HTR-8/SVneo (cell line): ENCODE measurements around the gene WWC2.
"Not testable (repeated sequence)": the region's sequence is repeated elsewhere in the genome, so short reads cannot be mapped to it uniquely, and the experiment has no call there.

Experiments used
- DNase-seq: peaks from one replicate; pipeline ENCODE4 v3.0.0; 2011; ENCODE audit warnings: low spot score, mixed read lengths; ENCODE audit not compliant: insufficient read length
- FAIRE-seq: peaks from 2 replicates; lab custom pipeline; 2011; peaks lifted over from hg19 to GRCh38; lab: Jason Lieb, UNC

The WWC2 gene

DNA sequence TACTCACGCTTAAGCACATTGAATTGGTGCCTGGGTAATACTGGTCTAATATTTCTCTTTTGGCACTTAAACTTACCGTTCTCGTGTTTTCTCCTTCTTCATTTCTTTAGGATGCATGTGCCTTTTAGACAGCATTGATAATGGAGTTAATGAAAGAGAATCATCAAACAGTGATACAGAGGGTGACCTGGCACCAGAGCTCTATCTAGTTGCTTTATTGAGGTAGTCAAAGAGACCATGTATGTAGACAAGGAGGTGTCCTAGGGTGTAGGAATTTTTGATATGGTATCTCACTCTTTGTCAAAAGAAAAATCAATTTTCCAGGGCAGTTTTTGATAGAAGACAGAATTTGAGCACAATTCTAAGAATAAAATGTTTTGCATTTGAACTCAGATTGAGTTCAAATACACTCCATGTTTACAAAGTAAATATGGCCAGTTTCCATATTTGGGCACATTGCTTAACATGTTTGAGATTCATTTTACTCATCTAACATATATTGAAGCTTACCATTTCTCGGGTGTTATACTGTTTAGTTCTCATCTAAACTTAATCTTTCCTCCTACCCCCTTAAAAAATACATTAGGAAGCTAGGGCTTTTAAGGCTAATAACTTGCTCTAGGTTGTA, 92.0 kb downstream of the WWC2 start:
- DNase-seq (no peak), FAIRE-seq (no peak)

DNA sequence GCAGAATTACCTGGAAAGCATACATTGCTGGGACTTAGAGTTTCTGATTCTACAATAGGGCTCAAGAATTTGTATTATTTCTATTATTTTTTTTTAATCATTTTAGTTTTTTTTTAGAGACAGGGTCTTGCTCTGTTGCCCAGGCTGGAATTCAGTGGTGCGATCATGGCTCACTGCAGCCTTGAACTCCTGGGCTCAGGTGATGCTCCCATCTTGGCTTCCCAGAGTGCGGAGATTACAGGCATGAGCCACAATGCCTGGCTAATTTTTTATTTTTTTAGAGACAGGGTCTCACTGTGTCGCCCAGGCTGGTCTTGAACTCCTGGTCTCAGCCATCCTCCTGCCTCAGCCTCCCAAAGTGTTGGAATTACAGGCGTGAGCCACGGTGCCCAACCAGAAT, 92.6 kb downstream of the WWC2 start:
- DNase-seq (no peak), FAIRE-seq (no peak)

DNA sequence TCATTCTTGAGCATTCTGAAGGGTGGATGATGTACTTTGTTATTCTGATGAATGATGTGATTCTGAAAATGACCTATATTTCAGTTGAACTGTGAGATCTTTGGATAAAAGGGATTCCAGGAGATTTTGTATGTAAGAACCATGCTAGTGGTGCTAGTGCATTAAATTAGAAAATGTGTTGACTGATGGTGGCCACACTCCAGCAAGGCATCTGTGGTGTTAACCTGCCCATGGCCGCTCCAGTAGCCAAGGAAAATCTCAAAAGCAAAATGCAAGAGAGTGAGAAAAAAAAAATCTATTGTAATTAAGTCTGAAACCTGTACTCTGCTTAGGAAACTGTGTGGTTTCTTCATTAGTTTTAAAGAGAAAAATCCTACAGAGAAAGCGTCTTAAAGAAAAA, 93.5 kb downstream of the WWC2 start:
- FAIRE-seq (no peak), DNase-seq (no peak)

DNA sequence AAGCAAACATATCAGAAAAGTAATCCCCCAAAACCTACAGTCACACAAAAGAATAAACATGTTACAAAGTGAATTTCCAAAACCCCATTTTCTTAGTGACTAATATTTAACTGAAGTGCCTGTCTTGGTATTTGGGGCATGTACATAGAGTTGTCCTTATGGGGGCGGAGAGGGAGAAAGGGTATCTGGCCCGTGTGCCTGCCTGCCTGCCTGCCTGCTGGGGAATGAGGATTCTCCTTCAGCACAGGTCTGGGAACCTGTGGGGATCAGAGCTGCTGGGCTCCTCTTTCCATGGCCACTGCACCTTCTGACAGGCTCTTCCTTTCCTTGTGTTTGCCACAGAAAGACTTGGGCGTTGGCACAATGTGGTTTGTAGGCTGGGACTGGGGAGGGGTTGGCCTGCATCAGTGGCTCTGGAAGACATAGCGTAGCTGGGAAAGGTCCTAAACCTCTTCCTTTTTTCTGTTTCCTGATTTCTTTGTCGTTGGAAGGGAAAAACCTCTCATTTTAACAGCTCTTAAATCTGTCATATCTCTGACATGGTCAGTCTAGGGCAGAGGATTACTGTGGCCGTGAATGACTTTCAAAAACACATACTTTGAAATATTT, 94.8 kb downstream of the WWC2 start:
- FAIRE-seq, result peak; percentile 76
- not testable (repeated sequence) for DNase-seq

DNA sequence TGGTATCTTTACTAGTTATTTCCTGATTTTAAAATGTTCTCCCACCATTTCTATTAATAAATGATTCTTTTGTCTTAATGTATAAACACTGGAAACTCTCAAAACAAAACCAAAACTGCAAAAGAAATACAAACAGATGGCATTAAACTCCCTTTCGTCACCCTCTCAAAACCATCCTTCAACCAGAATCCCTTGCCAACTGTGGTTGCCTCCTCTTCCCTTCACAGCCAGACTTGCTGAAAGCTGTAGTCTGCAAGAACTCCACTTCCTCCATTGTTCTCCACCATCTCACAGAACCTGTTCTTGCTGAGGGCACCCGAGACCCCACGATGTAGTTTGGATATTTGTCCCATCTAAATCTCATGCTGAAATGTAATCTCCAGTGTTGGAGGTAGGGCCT, 96.5 kb downstream of the WWC2 start:
- no peak for DNase-seq
- FAIRE-seq, result peak; percentile 85

DNA sequence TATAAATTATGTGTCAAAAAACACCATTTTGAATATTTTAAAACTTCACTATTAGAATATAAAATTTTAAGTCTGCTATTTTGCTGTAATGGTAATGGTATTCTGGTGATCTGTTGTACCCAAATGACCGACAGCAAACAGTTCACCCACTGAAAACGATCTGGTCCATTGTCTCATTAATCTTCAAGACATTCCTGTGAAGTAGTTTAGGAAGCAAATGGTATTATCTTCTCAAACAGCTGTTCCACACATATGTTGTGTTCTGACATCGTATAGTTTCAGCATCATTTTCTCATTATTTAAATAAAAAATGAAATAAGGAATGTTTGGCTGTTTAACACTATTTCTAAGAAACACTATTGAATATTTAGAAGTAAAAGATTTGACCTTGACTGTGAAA, 98.1 kb downstream of the WWC2 start:
- FAIRE-seq (no peak), DNase-seq (no peak)

DNA sequence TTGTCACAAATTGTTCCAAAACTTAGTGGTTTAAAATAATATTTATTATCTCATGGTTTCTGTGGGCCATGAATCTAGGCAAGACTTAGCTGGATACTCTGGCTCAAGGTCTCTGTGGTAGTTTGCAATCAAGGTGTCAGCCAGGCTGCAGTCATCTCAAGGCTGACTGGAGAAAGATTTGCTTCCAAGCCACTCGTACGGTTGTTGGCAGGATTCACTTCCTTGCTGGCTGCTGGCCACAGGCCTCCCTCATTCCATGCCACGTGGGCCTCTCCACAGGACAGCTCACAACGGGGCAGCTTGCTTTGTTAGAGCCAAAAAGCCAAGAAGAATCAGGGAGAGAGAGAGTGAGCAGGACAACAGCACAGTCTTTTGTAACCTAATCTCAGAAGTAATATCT, 101.4 kb downstream of the WWC2 start:
- DNase-seq, result no peak
- FAIRE-seq, result peak; percentile 69

DNA sequence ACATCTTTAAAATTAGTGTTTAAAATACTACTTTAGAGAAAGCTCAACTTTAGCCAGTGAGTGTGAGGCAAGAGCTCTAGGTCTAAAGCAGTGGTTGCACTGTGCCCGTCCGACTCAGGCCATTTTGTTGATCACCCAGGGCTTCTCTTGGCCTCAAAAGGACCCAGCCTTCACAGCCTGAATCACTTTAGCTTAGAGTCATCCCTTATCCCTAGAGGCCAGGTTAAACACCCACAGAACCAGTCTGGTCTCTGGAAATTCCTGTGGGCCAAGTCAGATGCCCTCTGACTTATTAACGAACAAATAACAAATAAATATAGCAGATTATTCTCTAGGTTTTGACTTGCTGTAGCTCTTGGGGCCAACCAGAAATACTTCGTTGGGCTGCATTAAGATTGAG, 102.3 kb downstream of the WWC2 start:
- FAIRE-seq (no peak), DNase-seq (no peak)

DNA sequence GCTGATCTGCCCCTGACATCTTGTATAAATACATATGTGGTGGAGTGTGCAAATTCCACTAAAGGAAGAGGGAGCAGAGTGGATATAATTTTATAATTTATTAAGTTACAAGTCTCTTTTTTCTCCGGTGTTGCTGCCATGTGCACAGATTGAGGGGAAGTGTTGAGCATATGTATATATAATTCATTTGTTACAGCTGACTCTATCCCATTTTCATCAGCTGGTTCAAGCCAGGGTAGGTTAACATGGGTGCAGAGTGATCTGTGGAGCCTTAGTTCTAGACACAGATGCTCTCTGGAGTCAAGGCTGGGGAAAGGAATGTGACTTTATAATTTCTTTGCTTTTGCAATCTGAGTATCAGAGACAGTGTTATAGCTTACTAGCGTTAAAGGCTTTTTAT, 103.5 kb downstream of the WWC2 start:
- FAIRE-seq (no peak), DNase-seq (no peak)

DNA sequence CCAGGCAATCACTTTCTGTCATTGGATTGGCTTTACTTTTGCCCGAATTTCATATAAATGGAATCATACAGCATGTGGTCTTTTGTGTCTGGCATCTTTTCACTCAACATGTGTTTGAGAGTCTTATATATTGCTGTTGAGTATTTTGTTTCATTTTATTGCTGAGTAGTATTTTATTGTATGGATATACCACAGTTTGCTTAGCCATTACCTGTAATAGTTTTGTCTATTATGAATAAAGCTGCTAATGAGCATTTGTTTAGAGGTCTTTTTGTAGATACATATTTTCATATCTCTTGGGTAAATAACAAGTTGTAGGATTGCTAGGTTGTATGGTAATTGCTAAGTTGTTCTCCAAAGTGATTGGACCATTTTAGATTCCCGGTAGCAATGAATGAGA, 105.7 kb downstream of the WWC2 start:
- DNase-seq, result no peak
- no peak for FAIRE-seq

DNA sequence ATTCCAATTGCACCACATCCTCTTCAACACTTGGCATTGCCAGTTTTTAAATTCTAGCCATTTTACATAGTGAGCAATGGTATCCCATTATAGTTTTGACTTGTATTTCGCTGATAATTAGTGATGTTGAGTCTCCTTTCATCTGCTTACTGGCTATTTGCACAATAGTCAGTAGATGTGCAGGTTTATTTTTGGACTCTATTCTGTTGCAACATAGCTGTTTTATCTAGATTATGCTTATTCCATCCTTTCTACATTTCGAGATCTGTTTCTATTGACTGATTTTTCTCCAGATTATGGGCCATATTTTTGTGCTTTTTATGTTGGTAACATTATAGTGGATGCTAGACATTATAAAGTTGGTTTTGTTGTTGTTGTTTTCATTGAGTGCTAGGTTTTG, 106.1 kb downstream of the WWC2 start:
- DNase-seq, result no peak
- no peak for FAIRE-seq

DNA sequence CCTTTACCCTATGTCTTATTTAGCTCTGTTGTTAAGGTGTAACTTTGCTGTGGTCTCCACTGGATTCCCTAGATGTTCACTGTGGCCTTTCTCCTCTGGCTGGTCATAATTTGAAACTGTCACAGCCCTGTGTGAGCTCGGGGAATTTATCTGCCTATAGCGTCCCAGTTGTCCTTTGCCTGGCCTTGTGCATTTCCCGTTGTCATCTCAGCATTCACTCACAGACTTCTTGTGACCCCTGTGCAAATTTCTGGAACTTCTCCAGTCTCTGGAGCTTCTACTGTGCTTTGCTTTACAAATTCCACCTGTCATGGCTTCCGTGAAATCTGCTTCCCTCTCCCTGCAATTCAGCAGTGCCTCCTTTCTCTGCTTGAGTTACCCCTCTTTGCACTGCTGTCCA, 106.7 kb downstream of the WWC2 start:
- no peak for DNase-seq
- FAIRE-seq, result peak; percentile 73

DNA sequence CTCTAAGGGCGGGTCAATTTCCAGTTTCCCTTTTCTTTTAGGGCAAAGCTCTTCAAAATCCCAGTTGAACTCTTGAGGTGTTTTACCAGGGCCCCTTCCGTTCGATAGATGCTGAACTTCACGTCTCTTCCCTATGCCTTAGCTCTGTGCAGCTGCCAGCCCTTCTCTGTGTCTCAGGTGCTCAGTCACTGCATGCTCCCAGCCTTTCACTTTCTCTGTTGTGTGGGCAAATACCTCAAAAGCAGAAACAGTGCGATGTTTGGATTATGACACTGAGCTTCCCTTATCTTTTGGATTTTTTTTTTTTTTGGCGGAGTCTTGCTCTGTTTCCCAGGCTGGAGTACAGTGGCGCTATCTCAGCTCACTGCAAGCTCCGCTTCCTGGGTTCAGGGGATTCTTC, 112.5 kb downstream of the WWC2 start:
- DNase-seq, result no peak
- FAIRE-seq, result no peak

DNA sequence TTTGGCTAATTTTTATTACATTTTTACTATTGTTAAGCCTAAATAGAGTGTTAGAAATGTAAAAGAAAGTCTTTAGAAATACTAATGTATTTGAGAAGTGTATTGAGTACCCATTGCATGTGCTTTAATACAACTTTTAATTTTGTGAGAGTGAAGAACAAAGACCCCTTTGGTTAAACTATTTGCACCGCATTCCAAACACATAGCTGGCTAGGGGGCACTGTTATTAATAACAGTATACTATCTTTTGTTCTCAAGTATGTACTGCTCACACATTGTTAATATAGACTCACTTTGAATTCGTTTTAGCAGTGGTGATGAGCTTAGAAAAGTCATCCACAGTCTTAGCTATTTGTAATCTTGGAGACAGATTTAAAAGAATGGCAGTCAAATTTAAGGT, 114.9 kb downstream of the WWC2 start:
- FAIRE-seq (no peak), DNase-seq (no peak)

DNA sequence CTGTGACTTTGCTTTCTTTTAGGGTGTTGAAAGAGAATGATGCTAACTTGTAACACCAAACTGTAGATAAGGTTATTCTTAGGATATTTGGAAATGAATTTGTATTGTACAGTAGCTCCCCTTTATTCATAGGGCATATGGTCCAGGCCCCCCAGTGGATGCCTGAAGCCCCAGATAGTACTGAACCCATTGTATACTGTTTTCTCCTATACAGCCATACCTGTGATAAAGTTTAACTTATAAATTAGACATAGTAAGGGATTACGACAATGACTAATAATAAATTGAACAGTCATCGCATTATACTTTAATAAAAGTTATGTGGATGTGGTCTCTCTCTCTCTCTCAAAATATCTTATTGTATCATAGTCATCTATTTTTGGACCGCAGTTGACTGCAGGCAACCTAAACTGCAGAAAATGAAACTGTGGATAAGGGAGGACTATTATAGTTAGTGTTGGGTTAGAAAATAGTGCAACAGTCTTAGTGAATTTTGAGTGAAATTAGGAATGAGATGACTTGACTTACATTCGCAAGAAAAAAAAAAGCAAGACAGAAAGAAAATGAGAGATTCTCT, 115.9 kb downstream of the WWC2 start:
- DNase-seq (no peak), FAIRE-seq (no peak)

DNA sequence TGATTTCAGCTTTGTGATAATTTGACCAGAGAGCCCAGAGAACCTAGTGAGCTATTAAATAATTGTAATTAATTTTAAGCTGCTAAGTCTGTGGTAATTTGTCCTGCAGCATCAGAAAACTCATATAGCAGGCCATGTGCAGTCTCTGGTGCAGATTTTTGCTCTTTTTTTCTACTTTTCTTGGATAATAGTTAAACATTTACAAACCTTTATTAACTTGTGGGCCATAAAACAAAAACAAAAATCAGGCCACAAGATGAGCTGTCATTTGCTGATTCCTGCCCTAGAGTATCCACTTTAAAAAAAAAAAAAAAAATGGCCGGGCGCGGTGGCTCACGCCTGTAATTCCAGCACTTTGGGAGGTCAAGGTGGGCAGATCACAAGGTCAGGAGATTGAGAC, 121.2 kb downstream of the WWC2 start:
- DNase-seq (no peak), FAIRE-seq (no peak)

DNA sequence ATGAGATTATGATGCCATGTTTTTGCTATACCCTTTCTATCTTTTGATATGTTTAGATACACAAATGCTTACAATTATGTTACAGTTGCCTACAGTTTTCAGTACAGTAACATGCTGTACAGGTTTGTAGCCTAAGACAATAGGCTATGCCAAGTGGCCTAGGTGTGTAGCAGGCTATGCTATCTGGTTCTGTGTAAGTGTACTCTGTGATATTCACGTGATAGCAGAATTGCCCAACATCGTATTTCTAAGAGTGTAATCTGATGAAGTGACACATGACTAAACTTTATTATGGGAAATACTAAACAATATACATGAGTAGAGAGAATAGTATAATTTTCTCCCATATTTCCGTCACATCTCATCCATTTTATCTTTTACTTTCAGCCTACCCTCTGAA, 124.0 kb downstream of the WWC2 start:
- DNase-seq (no peak), FAIRE-seq (no peak)

DNA sequence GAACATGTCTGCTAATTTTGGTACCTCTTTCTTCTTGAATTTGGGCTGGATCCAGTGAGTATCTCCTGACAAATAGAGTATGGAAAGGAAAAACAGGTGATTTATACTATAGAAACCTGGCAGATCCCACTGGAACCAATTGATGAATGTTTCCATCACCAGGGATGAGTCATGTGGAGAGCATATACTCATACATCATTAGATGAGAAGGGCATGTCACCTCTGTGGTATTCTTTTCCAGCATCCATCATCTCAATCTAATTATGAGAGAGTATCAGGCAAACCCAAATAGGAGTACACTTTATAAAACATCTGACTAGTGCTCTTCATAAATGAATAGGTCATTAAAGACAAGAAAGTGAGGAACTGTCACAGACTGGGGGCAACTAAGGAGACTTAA, 130.3 kb downstream of the WWC2 start:
- peak; percentile 42 for FAIRE-seq
- peak; percentile 15 for DNase-seq

DNA sequence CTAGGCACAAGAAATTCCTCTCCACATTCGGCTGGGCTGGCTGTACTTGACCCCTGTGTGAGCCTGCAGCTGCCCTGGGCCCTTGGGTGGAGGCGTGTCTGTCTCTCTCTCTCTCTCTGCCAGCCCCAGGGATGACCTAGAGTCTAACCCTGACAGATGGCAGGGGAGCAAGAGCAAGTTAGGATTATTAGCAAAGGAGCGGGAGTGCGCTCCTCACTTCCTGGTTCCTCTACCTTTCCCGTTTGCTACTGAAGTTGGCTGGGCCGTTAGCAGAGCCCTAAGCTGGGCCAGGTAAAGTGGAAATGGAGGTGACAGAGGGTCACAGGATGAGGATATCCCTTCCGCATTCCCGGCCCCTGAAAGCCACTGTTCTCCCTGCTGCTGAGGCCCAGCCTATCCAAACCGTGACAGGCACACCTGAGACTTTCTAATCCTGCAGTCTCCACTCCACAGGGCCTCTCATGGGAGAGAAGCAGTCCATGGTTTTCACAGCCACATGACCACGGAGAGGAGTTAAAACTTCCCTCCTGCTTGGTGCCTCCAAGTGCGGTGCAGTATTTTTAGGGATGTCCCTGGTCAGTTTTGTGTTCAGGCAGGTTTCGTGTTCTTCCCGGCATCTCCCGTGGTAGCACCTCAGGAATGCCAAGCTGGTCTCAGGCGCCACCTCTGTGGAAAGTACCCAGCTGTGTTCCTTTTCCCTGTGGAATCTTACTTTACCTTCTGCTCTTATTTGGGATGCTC, 141.7 kb downstream of the WWC2 start:
- FAIRE-seq (no peak), DNase-seq (no peak)

DNA sequence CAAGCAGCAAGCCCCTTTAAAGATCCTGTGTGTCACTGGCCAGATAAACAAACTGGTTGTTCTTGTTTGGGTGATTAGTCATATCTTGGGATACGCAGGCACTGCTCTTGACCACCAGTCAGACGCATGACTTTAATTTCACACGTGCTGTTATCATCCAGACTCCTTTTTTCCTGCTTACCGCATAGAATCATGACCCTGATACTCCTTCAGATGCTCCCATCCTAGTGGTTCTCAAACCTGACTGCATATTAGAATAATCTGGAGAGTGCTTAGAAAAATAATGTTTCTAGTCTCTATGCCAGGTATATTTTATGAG, 142.2 kb downstream of the WWC2 start:
- DNase-seq, result peak; percentile 45
- FAIRE-seq, result peak; percentile 81

DNA sequence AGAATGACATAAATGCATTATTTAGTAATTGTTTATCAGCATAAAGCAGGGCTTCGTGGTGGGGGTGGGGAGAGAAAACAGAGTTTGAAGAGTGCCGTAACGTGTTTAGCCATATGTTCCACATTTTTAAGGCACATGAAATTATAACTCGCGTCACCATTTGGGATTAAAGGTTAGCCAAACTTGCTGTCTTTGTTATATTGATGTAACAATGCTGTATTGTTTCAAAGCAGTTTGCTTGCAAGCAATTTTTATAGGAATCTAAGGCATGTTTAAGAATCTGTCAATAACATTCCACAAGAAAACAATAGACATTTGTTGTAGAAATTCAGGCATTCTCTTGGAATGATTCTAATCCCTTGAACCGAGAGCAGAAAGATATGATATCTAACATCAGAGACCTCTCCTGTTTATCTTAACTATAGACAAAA, 142.7 kb downstream of the WWC2 start:
- DNase-seq, result no peak
- FAIRE-seq, result no peak

DNA sequence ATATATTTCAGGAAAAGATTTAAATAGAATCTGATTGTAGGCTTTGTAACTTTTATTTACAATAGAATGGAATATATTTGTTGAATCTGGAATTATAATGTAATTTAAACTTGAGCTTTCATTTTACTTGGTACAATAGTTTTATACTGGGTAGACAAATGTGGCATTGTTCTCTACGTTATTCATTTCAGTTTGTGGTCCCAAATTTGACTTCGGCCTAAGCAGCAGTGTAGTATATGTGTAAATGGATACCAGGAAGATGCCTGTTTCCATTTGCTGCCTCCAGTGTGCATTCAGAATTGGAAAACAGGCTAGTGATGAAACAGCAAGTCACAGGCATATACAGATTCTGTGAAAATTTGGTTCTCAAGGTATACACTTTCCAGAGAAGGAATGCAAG, 143.2 kb downstream of the WWC2 start:
- DNase-seq, result no peak
- FAIRE-seq, result no peak
